HS-27A (cell line): ENCODE results near the gene OR5T2.
"Not testable (repeated sequence)": the region's sequence is repeated elsewhere in the genome, so short reads cannot be mapped to it uniquely, and the experiment has no call there.

ENCODE experiments used
- DNase-seq: peaks from one replicate; pipeline ENCODE4 v3.0.0-alpha.2; 2012; ENCODE audit warnings: low read depth, missing footprints

The OR5T2 gene

DNA sequence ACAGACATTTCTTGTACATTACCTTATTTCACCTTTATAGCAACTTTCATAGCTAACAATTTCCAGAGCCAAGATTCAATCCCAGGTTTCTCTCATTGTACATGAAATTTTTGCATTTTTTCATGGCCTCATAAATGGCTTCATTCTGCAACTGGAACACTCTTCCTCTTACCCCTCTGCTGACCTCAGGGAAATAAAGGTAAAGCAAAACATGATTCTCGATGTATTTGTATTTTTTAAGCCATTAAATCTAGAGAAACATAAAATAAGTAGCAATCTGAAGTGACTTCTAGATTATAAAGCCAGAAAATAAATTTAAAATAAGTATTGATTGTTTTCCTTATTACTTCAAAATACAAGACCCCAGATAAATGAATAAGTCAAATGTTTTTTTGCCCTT, at the start of gene OR5T2:
TSS of gene OR5T2 (minus strand) at position 101 of the 400 bp plus-strand sequence. CDS start 1,193 bp downstream, outside the sequence.
- DNase-seq, result no peak

DNA sequence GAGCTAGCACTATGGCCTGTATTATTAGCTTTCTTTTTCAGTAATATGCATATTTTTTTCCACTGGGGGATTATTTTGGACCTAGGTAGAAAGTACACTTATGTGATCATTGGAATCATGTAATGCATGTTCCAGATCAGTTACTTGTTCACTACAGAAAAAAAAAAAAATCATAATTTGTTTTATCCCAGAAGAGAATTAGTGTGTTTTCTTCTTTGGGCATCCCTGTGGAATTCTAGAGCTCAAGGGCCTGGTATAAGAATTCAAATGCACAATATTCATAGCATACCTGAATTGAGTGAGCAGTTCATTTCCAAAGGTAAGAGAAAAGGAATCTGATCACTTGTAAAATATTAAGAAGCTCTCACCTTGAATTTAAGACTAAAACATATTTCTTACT, 39.8 kb upstream of the OR5T2 start, which contains the start of gene OR5T1:
TSS of gene OR5T1 (plus strand) at position 301 of the 400 bp plus-strand sequence. CDS start 1,485 bp downstream, outside the sequence.
- DNase-seq, result no peak

DNA sequence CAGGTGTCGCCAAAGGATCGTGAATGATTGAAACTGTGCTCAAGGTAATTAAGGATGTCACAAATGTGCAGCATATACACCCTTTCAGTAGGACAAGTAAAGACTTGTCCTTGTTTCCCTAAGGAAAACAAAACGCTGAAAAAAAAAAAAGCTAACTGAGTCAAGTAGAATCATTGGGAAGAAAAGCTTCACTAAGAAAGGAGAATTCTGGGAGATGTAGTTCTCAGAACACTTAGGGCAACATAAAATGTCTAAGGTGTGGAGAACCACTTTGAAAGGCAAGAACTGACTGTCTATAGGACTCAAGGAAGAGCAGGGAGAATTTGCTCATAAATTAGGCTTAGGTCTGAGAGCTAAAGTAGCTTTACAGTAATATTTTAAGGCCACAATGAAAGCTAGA, 37.0 kb upstream of the OR5T2 start:
- no peak for DNase-seq

DNA sequence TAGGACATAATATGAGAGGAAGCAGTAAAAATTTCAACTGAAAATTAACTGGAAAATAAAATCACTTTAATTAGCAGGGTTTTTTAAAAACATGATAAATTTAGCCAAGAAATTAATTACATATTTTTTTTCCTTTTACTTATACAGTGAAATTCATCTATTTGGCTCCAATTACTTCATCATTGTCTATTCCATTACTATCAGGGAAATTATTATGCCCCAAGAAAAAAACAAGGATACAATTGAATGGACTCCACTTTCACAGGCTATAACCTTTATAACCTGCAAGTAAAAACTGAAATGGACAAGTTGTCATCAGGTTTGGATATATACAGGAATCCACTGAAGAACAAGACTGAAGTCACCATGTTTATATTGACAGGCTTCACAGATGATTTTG, 17.9 kb upstream of the OR5T2 start, which contains the start of gene OR5T3:
TSS of gene OR5T3 (plus strand) at position 301 of the 400 bp plus-strand sequence. CDS start at position 301, 0 bp downstream.
- no peak for DNase-seq

DNA sequence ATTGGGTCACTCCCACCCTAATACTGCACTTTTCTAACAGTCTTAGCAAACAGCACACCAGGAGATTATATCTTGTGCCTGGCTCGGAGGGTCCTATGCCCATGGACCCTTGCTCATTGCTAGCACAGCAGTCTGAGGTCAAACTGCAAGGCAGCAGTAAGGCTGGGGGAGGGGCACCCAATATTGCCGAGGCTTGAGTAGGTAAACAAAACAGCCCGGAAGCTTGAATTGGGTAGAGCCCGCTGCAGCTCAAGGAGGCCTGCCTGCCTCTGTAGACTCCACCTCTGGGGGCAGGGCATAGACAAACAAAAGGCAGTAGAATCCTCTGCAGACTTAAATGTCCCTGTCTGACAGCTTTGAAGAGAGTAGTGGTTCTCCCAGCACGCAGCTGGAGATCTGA, 14.3 kb downstream of the OR5T2 start:
- DNase-seq, result not testable (repeated sequence)

DNA sequence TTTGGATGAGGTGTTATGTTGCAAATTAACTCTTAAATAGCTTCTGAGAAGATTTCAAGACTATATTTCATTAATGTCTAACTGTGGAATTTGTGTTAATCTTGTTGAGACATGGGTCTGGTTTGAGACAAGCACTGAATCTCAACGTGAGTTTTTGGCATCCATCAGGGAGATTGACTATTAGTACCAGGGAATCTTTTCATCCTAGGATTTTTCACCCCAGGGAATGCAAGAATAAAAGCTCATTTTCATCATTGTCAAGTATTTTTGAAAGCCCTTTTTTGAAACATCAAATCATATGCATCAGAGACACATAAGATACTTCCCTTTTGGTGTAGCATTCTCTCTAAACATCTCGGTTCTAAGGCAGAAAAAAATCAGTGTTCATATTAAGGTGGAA, 19.5 kb downstream of the OR5T2 start:
- DNase-seq, result no peak

DNA sequence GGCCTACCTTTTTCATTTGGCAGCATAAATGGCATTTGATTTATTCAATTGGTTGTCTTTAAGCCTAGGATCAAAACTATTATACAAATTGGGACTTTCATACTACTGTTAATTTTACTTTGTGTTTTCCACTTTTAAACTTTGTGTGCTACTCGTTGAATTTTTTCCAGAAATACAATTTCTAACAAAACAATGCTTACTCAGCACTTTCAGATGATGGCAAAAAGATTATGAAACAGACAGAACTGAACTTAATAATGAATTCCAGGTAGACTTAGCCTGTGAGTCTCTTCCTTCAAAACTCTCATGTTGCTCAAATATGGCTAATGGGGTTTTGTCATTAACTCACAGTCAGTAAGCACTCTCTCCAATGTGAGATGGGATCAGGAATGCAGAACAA, 26.3 kb downstream of the OR5T2 start:
- no peak for DNase-seq

DNA sequence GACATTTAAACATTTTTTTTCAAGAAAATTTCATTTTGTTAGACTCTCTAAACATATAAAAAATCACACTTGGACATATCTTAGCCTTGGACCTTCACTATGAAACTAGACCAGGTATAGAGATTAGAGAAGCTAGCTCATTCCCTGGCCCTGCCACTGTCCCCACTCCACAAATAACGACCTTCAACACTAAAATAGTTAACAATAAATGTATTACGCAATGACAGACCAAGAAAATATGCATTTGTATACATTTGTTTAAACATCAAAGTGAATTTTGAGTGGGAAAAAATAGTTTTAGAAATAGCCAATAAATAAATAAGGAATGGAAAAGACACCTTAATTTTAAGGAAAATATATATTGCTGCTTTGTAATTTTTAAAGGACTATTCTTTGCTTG, 36.7 kb downstream of the OR5T2 start:
- no peak for DNase-seq

DNA sequence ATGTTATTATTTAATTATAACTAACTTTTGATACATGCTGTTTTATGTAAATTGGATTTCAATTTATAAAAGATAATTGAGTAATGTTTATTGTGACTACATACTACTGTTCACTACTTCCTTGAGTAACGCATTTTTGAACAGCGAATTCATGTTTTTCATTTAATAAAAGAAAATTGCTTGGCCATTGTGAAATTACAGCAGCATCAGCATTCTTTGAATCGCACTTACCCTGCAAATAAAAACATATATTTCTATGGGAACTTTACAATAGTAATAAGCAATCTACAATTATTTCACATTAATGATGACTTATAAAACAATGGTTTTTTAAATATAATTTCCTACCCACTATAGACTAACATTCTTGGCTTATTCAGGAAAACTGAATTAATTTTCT, 37.4 kb downstream of the OR5T2 start:
- DNase-seq, result no peak

DNA sequence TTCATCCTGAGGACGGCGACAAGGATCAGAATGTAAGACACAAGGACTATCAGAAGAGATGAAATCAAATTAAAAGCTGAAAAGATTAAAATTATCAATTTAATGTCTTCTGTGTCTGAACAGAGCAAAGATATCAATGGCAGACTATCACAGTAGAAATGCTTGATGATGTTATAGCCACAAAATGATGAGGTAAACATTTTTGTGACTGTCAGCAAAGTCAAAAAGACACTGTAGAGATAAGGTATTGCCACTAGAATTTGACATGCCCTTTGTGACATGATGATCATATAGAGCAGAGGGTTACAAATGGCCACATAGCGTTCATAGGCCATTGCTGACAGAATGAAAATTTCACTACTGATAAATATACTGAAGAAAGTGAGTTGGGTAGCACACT, 45.5 kb downstream of the OR5T2 start:
- DNase-seq, result no peak

DNA sequence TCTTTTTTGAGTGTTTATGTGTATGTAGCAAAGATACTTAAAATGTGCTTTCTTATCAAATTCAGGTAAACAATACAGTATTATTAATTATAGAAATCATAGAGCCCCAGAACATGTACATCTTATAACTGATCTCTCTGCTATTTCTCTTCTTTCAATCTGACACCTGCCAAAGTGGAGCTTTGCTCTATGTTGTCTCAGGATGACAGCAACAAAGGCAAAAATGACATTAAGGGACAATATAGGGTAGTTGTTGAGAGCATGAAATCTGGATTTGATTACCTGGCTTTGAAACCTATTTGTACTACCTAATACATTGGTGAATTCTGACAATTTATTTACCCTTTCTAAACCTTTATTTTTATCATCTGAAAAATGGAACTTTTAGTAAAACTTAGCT, 50.6 kb downstream of the OR5T2 start:
- no peak for DNase-seq
